Psoas muscle (tissue), 8 donors: Measurements from ENCODE around the gene TIPIN. TPM values are rescaled to one million over a fixed set of nuclear protein-coding genes. Genes with fewer than 3 reads are reported as not detected.
A peak's percentile ranks its signal among the peaks of the same experiment; 100 is the strongest.
"Not testable (repeated sequence)": the region's sequence is repeated elsewhere in the genome, so short reads cannot be mapped to it uniquely, and the experiment has no call there.

Source experiments
- ATAC-seq, 4 donors: fragments of 200-7000 bp; cut with Tn5 transposase; one replicate each; pipeline ENCODE4 v1.9.1; 2020; ENCODE audit warnings: moderate library complexity in 3 of 4, mild to moderate bottlenecking in 2 of 4
- DNase-seq, 2 donors: peaks; one replicate each; pipeline ENCODE4 v3.0.0-alpha.2; 2020
- H3K27ac ChIP-seq: fragments of 200-600 bp; one replicate; pipeline ENCODE4 v1.8.0; 2022
- H3K27me3 ChIP-seq, 3 donors: fragments of 200-600 bp in 1 of 3; one replicate each; pipeline versions ENCODE4 v1.6.1 to v1.8.0; 2013 to 2022; ENCODE audit warnings: low read length in 2 of 3, mild to moderate bottlenecking in 2 of 3, moderate library complexity in 1 of 3; ENCODE audit not compliant: insufficient read depth in 3 of 3
- H3K36me3 ChIP-seq, 2 donors: fragments of 200-600 bp in 1 of 2; one replicate each; pipeline versions ENCODE4 v1.6.1 to v1.8.0; 2013 to 2022; ENCODE audit warnings: low read depth in 1 of 2, mild to moderate bottlenecking in 1 of 2, moderate library complexity in 1 of 2; ENCODE audit not compliant: insufficient read depth in 1 of 2
- H3K4me1 ChIP-seq: fragments of 200-600 bp; one replicate; pipeline ENCODE4 v1.8.0; 2022
- H3K4me3 ChIP-seq: fragments of 200-600 bp; one replicate; pipeline ENCODE4 v1.8.0; 2022; ENCODE audit warnings: mild to moderate bottlenecking
- H3K9me3 ChIP-seq: fragments of 200-600 bp; one replicate; pipeline ENCODE4 v1.8.0; 2022
- CTCF ChIP-seq: fragments of 200-600 bp; IDR thresholded peaks from one replicate; pipeline ENCODE4 v1.8.0; 2022; ENCODE audit warnings: antibody characterized with exemption
- WGBS, 3 donors: extraction: QIAGEN DNeasy Blood & Tissue Kit; methylation state at CpG; one replicate each; pipeline versions ENCODE4 v1.1.6 to v1.1.7; 2013; 5-methylcytosine and 5-hydroxymethylcytosine counted together
- intact Hi-C, 2 donors: fragments of 100-400 bp; cut with DNase I; formaldehyde crosslinking; loops; one replicate each; pipeline versions ENCODE4 v1.11.0 to v1.14.2; 2022
- polyA plus RNA-seq, 3 donors: library from polyadenylated mRNA; stranded (reverse); fragments of 200-250 nt; gene quantifications; one replicate each; pipeline ENCODE4 v1.2.3, GENCODE V29; 2013
- total RNA-seq, 4 donors: library from RNA; stranded (reverse); fragmentation: NEBNext Ultra II Directional in 2 of 4; extraction: Animal tissue kit (Norgen Biotek cat#: 25700) in 2 of 4; gene quantifications; one replicate each; pipeline versions ENCODE4 v1.2.1 to v1.2.4, GENCODE V29; 2021 to 2023
- donor health status: healthy with polysubstance abuse.
- donor health status: DM: no; HTN: no; CAD: no; lungs with moderate emphysema.
- donor health status: Bipolar disorder and iron deficiency.
- donor health status: healthy.
- donor health status: DM: yes; HTN: yes; CAD: no.
- donor health status: DM: no; HTN: no; CAD: no.
- donor health status: DM: no; HTN: no; CAD: no.
- donor health status: DM: yes; HTN: yes; CAD: no.

Gene TIPIN
- total and polyA plus RNA-seq, 7 donors, result 3.1 to 7.5 (median 4.9) TPM

- H3K27ac ChIP-seq, result no peak overlapping the region
- H3K27me3 ChIP-seq, result no peaks in the 10 kb centered on the region
- intact Hi-C loops, result loop anchor here in 1 of 2 donors (5.0 kb wide), 1 partner anchor 77 kb away; no protein-coding TSS in a partner anchor
- ATAC-seq, result peak in 2 of 4 donors; percentile 46 to 62
- H3K4me3 ChIP-seq, result no peak overlapping the region
- H3K36me3 ChIP-seq, result peaks cover 0 to 13% of the 10 kb centered on the region in 2 donors
- peaks cover 23% of the 10 kb centered on the region for H3K4me1 ChIP-seq
- DNase-seq, result no peak
- H3K9me3 ChIP-seq, result no peaks in the 10 kb centered on the region
- TF ChIP-seq CTCF, result no peak
- 42 to 52% (median 46%) methylated on average over 3 of the region's 3 CpGs for WGBS, 3 donors
Observed at GRCh38 chr15:66400351-66400774, 43.9 kb upstream of the TIPIN start.

GRCh38 chr15:66399276-66399675, 42.8 kb upstream of the TIPIN start:
- no peak for DNase-seq
- H3K36me3 ChIP-seq, result peaks cover 0 to 13% of the 10 kb centered on the region in 2 donors
- 91 to 93% (median 92%) methylated on average over 8 of the region's 8 CpGs for WGBS, 3 donors
- no peaks in the 10 kb centered on the region for H3K27me3 ChIP-seq
- no peak for TF ChIP-seq CTCF
- peaks cover 12% of the 10 kb centered on the region for H3K4me1 ChIP-seq
- no peaks in the 10 kb centered on the region for H3K9me3 ChIP-seq
- ATAC-seq, result no peak
- intact Hi-C loops, result no loop called here
- no peak overlapping the region for H3K27ac ChIP-seq
- no peak overlapping the region for H3K4me3 ChIP-seq

GRCh38 chr15:66394915-66395314, 38.4 kb upstream of the TIPIN start:
- WGBS, 3 donors, result 92 to 100% (median 97%) methylated on average over 1 of the region's 1 CpG
- TF ChIP-seq CTCF, result no peak
- no peaks in the 10 kb centered on the region for H3K9me3 ChIP-seq
- DNase-seq, result no peak
- H3K4me3 ChIP-seq, result no peak overlapping the region
- intact Hi-C loops, result no loop called here
- no peaks in the 10 kb centered on the region for H3K27me3 ChIP-seq
- peaks cover 0 to 13% of the 10 kb centered on the region in 2 donors for H3K36me3 ChIP-seq
- no peak overlapping the region for H3K27ac ChIP-seq
- ATAC-seq, result no peak
- H3K4me1 ChIP-seq, result peaks cover 20% of the 10 kb centered on the region

- intact Hi-C loops, result no loop called here
- no peaks in the 10 kb centered on the region for H3K9me3 ChIP-seq
- peaks cover 24% of the 10 kb centered on the region for H3K4me1 ChIP-seq
- no peak for DNase-seq
- 94 to 96% (median 95%) methylated on average over 1 of the region's 1 CpG for WGBS, 3 donors
- H3K27ac ChIP-seq, result no peak overlapping the region
- ATAC-seq, result no peak
- peaks cover 0 to 11% of the 10 kb centered on the region in 2 donors for H3K36me3 ChIP-seq
- H3K27me3 ChIP-seq, result no peaks in the 10 kb centered on the region
- no peak for TF ChIP-seq CTCF
- no peak overlapping the region for H3K4me3 ChIP-seq
Observed at GRCh38 chr15:66394472-66394871, 38.0 kb upstream of the TIPIN start.

GRCh38 chr15:66393037-66393436, 36.6 kb upstream of the TIPIN start:
- intact Hi-C loops, H3K9me3 ChIP-seq, ATAC-seq, H3K27ac ChIP-seq, DNase-seq, H3K36me3 ChIP-seq, H3K27me3 ChIP-seq, H3K4me3 ChIP-seq: not testable (repeated sequence)
- peaks cover 38% of the 10 kb centered on the region for H3K4me1 ChIP-seq
- WGBS, 3 donors, result 97 to 100% (median 100%) methylated on average over 1 of the region's 1 CpG
